K562 (cell line): ENCODE results near the gene RHPN2. TPM values are rescaled to one million over a fixed set of nuclear protein-coding genes. Genes with fewer than 3 reads are reported as not detected.

Source experiments
- FUS ChIP-seq: fragments of 200-400 bp; formaldehyde crosslinking; optimal IDR thresholded peaks from 2 replicates; pipeline ENCODE3; 2017; ENCODE audit warnings: low read depth, low read length
- HEY1 ChIP-seq: fragments of 250-450 bp; sonication (Bioruptor Pico); IDR thresholded peaks from 2 replicates; pipeline ENCODE4 v1.5.0; 2020; ENCODE audit warnings: mild to moderate bottlenecking, moderate library complexity, borderline replicate concordance
- MAFF ChIP-seq: IDR thresholded peaks from 2 replicates; pipeline ENCODE4 v1.6.1; 2012; ENCODE audit warnings: low read length, improper control_type of control experiment
- MGA ChIP-seq: fragments of 450-650 bp; IDR thresholded peaks from 2 replicates; pipeline ENCODE4 v1.6.1; 2016; ENCODE audit warnings: mild to moderate bottlenecking, moderate library complexity
- PHF20 ChIP-seq: fragments of 450-650 bp; IDR thresholded peaks from 2 replicates; pipeline ENCODE4 v1.6.1; 2018; ENCODE audit not compliant: partially characterized antibody
- SMARCA4 ChIP-seq: fragments of 450-650 bp; IDR thresholded peaks from 2 replicates; pipeline ENCODE4 v1.6.1; 2016
- SMARCC2 ChIP-seq: fragments of 450-650 bp; IDR thresholded peaks from 2 replicates; pipeline ENCODE4 v1.6.1; 2017; ENCODE audit warnings: antibody characterized with exemption, moderate library complexity, mild to moderate bottlenecking, low read depth
- SNAPC5 ChIP-seq: fragments of 250-450 bp; sonication (Bioruptor Pico); IDR thresholded peaks from 2 replicates; pipeline ENCODE4 v1.8.0; 2021; ENCODE audit warnings: moderate library complexity, mild to moderate bottlenecking, inconsistent platforms
- USF2 ChIP-seq: sonication (generic); formaldehyde crosslinking; IDR thresholded peaks from 2 replicates; pipeline ENCODE4 v1.5.0; 2020; ENCODE audit warnings: missing genetic modification reagents
- YBX1 ChIP-seq: fragments of 450-650 bp; IDR thresholded peaks from 2 replicates; pipeline ENCODE4 v1.7.1; 2016; ENCODE audit warnings: mild to moderate bottlenecking
- ZNF175 ChIP-seq: fragments of 200-800 bp; sonication (Bioruptor generic); IDR thresholded peaks from 2 replicates; pipeline ENCODE4 v1.6.1; 2016; ENCODE audit warnings: low read depth, mild to moderate bottlenecking, missing genetic modification characterization, missing compliant biosample characterization
- ZNF24 ChIP-seq: fragments of 450-650 bp; IDR thresholded peaks from 2 replicates; pipeline ENCODE4 v1.6.1; 2016
- ZNF274 ChIP-seq: IDR thresholded peaks from 2 replicates; pipeline ENCODE4 v1.6.1; 2011; ENCODE audit warnings: low read depth, mild to moderate bottlenecking, low read length, moderate library complexity, borderline replicate concordance
- ZNF644 ChIP-seq: fragments of 200-800 bp; sonication (Bioruptor generic); IDR thresholded peaks from 2 replicates; pipeline ENCODE4 v1.6.1; 2016; ENCODE audit warnings: low read depth, missing genetic modification characterization, missing compliant biosample characterization
- polyA plus RNA-seq, 8 experiments: library from polyadenylated mRNA; depleted of rRNA in 4 of 8; stranded (reverse) in 5 of 8; unstranded in 3 of 8; fragments of >200 nt; fragmentation: Nextera tagmentation in 2 of 8; fragmentation: Illumina TruSeq in 1 of 8; extraction: Ambion mirVana in 2 of 8; extraction: Trizol in 1 of 8; gene quantifications; 2 replicates each; pipeline versions ENCODE4 v1.2.1 to v1.2.3, GENCODE V29; 2011 to 2014; ENCODE audit warnings: inconsistent platforms in 1 of 8, missing spikeins in 1 of 8
- total RNA-seq, 7 experiments: library from RNA; depleted of rRNA in 6 of 7; stranded (reverse); fragments of >200 nt in 6 of 7; fragmentation: Illumina TruSeq in 2 of 7; extraction: Trizol in 2 of 7; gene quantifications; 2 replicates each; pipeline versions ENCODE4 v1.2.1 to v1.2.3, GENCODE V29; 2011 to 2021; ENCODE audit warnings: low replicate concordance in 1 of 7

Gene RHPN2
- total and polyA plus RNA-seq, 9 of the 15 experiments (the other 6 are each of a cell fraction or from before 2014, with no cell fraction given): 0.63 to 9.9 (median 3.2) TPM

- TF ChIP-seq MGA: 0 out of 2 replicates have a peak, but pooled peaks have one; percentile 30
- TF ChIP-seq ZNF274: no peak
- no peak for TF ChIP-seq SMARCA4
- no peak for TF ChIP-seq ZNF644 (tag)
- no peak for TF ChIP-seq HEY1 (CRISPR knock-in tag)
- no peak for TF ChIP-seq SNAPC5 (CRISPR knock-in tag)
- TF ChIP-seq YBX1: no peak
- TF ChIP-seq ZNF24: peak; percentile 37; the same call in 1 of the 2 replicates
- TF ChIP-seq FUS: no peak
- peak; percentile 94 for TF ChIP-seq PHF20
- TF ChIP-seq SMARCC2: no peak
- no peak for TF ChIP-seq ZNF175 (CRISPR knock-in tag)
- TF ChIP-seq USF2 (CRISPR knock-in tag): no peak
- no peak for TF ChIP-seq MAFF
These were observed 16.3 kb upstream of the RHPN2 start, which contains the start of gene GPATCH1 (continued) for GRCh38 chr19:33080761-33081681.
